GM23338 (cell line): ENCODE measurements around the gene NAB2. TPM values are rescaled to one million over a fixed set of nuclear protein-coding genes. Genes with fewer than 3 reads are reported as not detected.

ENCODE experiments used
- ATAC-seq: fragments of 200-7000 bp; cut with Tn5 transposase; 3 replicates; pipeline ENCODE4 v1.9.1; 2020
- DNase-seq: peaks from one replicate; pipeline ENCODE4 v3.0.0-alpha.2; 2015; ENCODE audit warnings: low spot score
- H2AFZ ChIP-seq: fragments of 200-600 bp; sonication (generic); 2 replicates; pipeline ENCODE4 v1.8.0; 2016; ENCODE audit warnings: antibody characterized with exemption, mild to moderate bottlenecking, moderate library complexity
- H3F3A ChIP-seq: fragments of 200-600 bp; sonication (generic); replicated peaks from 2 replicates; pipeline ENCODE4 v1.8.0; 2017; ENCODE audit warnings: antibody characterized with exemption, mixed run types, low read depth
- H3K27ac ChIP-seq: fragments of 200-600 bp; sonication (generic); 2 replicates; pipeline ENCODE4 v1.6.1; 2016; ENCODE audit warnings: low read depth
- H3K27me3 ChIP-seq: fragments of 200-600 bp; sonication (generic); 2 replicates; pipeline ENCODE4 v1.8.0; 2016; ENCODE audit warnings: mild to moderate bottlenecking, mixed run types, moderate library complexity; ENCODE audit not compliant: insufficient read depth
- H3K36me3 ChIP-seq: fragments of 200-600 bp; sonication (generic); 2 replicates; pipeline ENCODE4 v1.8.0; 2016; ENCODE audit warnings: mild to moderate bottlenecking; ENCODE audit not compliant: insufficient read depth
- H3K4me1 ChIP-seq: fragments of 200-600 bp; sonication (generic); 2 replicates; pipeline ENCODE4 v1.8.0; 2016; ENCODE audit warnings: mild to moderate bottlenecking, moderate library complexity; ENCODE audit not compliant: insufficient read depth
- H3K4me2 ChIP-seq: fragments of 200-600 bp; sonication (generic); 2 replicates; pipeline ENCODE4 v1.7.1; 2017; ENCODE audit warnings: mixed run types
- H3K4me3 ChIP-seq: fragments of 200-600 bp; sonication (generic); 2 replicates; pipeline ENCODE4 v1.6.1; 2016; ENCODE audit warnings: mixed run types
- H3K79me2 ChIP-seq: fragments of 200-600 bp; sonication (generic); replicated peaks from 2 replicates; pipeline ENCODE4 v1.8.0; 2017; ENCODE audit warnings: mild to moderate bottlenecking; ENCODE audit not compliant: insufficient read depth
- H3K9me2 ChIP-seq: fragments of 200-600 bp; sonication (generic); 2 replicates; pipeline ENCODE4 v1.8.0; 2017; ENCODE audit not compliant: insufficient read depth
- H4K20me1 ChIP-seq: fragments of 200-600 bp; sonication (generic); replicated peaks from 2 replicates; pipeline ENCODE4 v1.8.0; 2017; ENCODE audit warnings: mild to moderate bottlenecking; ENCODE audit not compliant: insufficient read depth
- H3K27ac Mint-ChIP-seq: 2 replicates; pipeline ENCODE4 v1.8.0; 2020; ENCODE audit warnings: inconsistent platforms, mild to moderate bottlenecking, moderate library complexity, mixed read lengths
- H3K27me3 Mint-ChIP-seq: 3 replicates; pipeline ENCODE4 v1.8.0; 2022; ENCODE audit warnings: low read depth, mild to moderate bottlenecking, moderate library complexity, mixed read lengths, inconsistent platforms; ENCODE audit not compliant: insufficient read depth, poor library complexity
- H3K36me3 Mint-ChIP-seq: 3 replicates; pipeline ENCODE4 v1.8.0; 2021; ENCODE audit warnings: low read depth, mild to moderate bottlenecking, inconsistent platforms, moderate library complexity, mixed read lengths
- H3K4me1 Mint-ChIP-seq: 3 replicates; pipeline ENCODE4 v1.8.0; 2020; ENCODE audit warnings: mild to moderate bottlenecking, inconsistent platforms, mixed read lengths
- H3K4me3 Mint-ChIP-seq: 3 replicates; pipeline ENCODE4 v1.8.0; 2021; ENCODE audit warnings: moderate library complexity, mild to moderate bottlenecking, inconsistent platforms, mixed read lengths
- H3K9me3 Mint-ChIP-seq: 3 replicates; pipeline ENCODE4 v1.8.0; 2020; ENCODE audit warnings: moderate library complexity, mild to moderate bottlenecking, inconsistent platforms, mixed read lengths
- CREB1 ChIP-seq: fragments of 250-450 bp; sonication (Bioruptor Pico); IDR thresholded peaks from 2 replicates; pipeline ENCODE4 v1.5.0; 2020; ENCODE audit warnings: low read depth, mild to moderate bottlenecking, moderate library complexity
- CTCF ChIP-seq, 2 experiments: fragments of 200-600 bp in 1 of 2; sonication (generic) in 1 of 2; conservative IDR thresholded peaks; 2 replicates each; pipeline versions ENCODE4 v1.5.1 to v1.6.1; 2016 to 2017; ENCODE audit warnings: antibody characterized with exemption in 2 of 2, low read depth in 2 of 2, mild to moderate bottlenecking in 2 of 2, moderate library complexity in 1 of 2
- ETS1 ChIP-seq: IDR thresholded peaks from 2 replicates; pipeline ENCODE4 v1.6.1; 2016; ENCODE audit warnings: antibody characterized with exemption
- EZH2 ChIP-seq: fragments of 200-600 bp; sonication (generic); IDR thresholded peaks from one replicate; pipeline ENCODE4 v1.8.0; 2017; ENCODE audit warnings: antibody characterized with exemption, mild to moderate bottlenecking, low read depth; ENCODE audit not compliant: unreplicated experiment
- EZH2phosphoT487 ChIP-seq: fragments of 200-600 bp; sonication (generic); IDR thresholded peaks from one replicate; pipeline ENCODE4 v1.8.1; 2018; ENCODE audit warnings: antibody characterized with exemption; ENCODE audit not compliant: unreplicated experiment
- JUNB ChIP-seq: IDR thresholded peaks from one replicate; pipeline ENCODE4 v1.6.1; 2016; ENCODE audit warnings: antibody characterized with exemption; ENCODE audit not compliant: unreplicated experiment
- NANOG ChIP-seq: IDR thresholded peaks from 2 replicates; pipeline ENCODE4 v1.6.1; 2016; ENCODE audit warnings: antibody characterized with exemption, borderline replicate concordance
- POLR2AphosphoS5 ChIP-seq: IDR thresholded peaks from 2 replicates; pipeline ENCODE4 v1.6.1; 2016; ENCODE audit warnings: antibody characterized with exemption, low read depth
- polyA plus RNA-seq: library from polyadenylated mRNA; unstranded; fragments of >200 nt; fragmentation: Nextera tagmentation; extraction: Ambion mirVana; gene quantifications from 2 replicates; pipeline ENCODE4 v1.2.1, GENCODE V29; 2016
- total RNA-seq: library from RNA; depleted of rRNA; stranded (reverse); fragments of >200 nt; shearing (Covaris generic); gene quantifications from 2 replicates; pipeline ENCODE4 v1.2.3, GENCODE V29; 2014

NAB2 gene
- total and polyA plus RNA-seq, 2 experiments from 2014 or later, result 6.5 to 19.8 TPM

- TF ChIP-seq CTCF (conservative IDR thresholded peaks at IDR 0.05; ENCODE audit: low read depth in 2 of 2) (no peak), CREB1 (CRISPR knock-in tag) (peak; percentile 35; the same call in 1 of the 2 replicates)
Observed at GRCh38 chr12:57087691-57088353, 1.1 kb upstream of the NAB2 start (continued).

- H3K79me2 ChIP-seq, result peaks cover 8% of the 10 kb centered on the region; the same call in 1 of the 2 replicates
- peak; percentile 49 for DNase-seq
- peak overlapping the region; percentile 88 for H3K4me3 ChIP-seq
- Mint-ChIP-seq H3K4me1 (peaks cover 52% of the 10 kb centered on the region), H3K36me3 (peaks cover 34% of the 10 kb centered on the region), H3K27me3 (peaks cover 32% of the 10 kb centered on the region), H3K4me3 (peak overlapping the region; percentile 93), H3K9me3 (no peaks in the 10 kb centered on the region), H3K27ac (peak overlapping the region; percentile 37; the same call in 1 of the 2 replicates)
- H3K27ac ChIP-seq, result no peak overlapping the region
- no peak overlapping the region for H2AFZ ChIP-seq
- no peaks in the 10 kb centered on the region; the same call in 1 of the 2 replicates for H4K20me1 ChIP-seq
- H3K9me2 ChIP-seq, result no peaks in the 10 kb centered on the region
- H3K4me2 ChIP-seq, result peak overlapping the region; percentile 96
- no peaks in the 10 kb centered on the region for H3K27me3 ChIP-seq
- H3K4me1 ChIP-seq, result peaks cover 26% of the 10 kb centered on the region
- peaks cover 17% of the 10 kb centered on the region for H3F3A ChIP-seq
- peak; percentile 0; the same call in 2 of the 3 replicates for ATAC-seq
- H3K36me3 ChIP-seq, result no peaks in the 10 kb centered on the region
- TF ChIP-seq ETS1, result no peak
- no peak for TF ChIP-seq EZH2
- TF ChIP-seq EZH2phosphoT487, result no peak
- no peak for TF ChIP-seq POLR2AphosphoS5
Observed at GRCh38 chr12:57089271-57090245, 644 bp downstream of the NAB2 start.

GRCh38 chr12:57090490-57090889 is 1.6 kb downstream of the NAB2 start:
- Histone ChIP-seq H3K27ac (no peak overlapping the region), H3F3A (peaks cover 19% of the 10 kb centered on the region), H3K27me3 (no peaks in the 10 kb centered on the region), H2AFZ (no peak overlapping the region), H3K79me2 (peaks cover 8% of the 10 kb centered on the region; the same call in 1 of the 2 replicates), H3K9me2 (no peaks in the 10 kb centered on the region), H3K4me2 (0 out of 2 replicates have a peak overlapping the region, but pooled peaks have one; percentile 96), H3K36me3 (no peaks in the 10 kb centered on the region), H3K4me3 (peak overlapping the region; percentile 88), H4K20me1 (no peaks in the 10 kb centered on the region; the same call in 1 of the 2 replicates), H3K4me1 (peaks cover 31% of the 10 kb centered on the region)
- Mint-ChIP-seq H3K9me3 (no peaks in the 10 kb centered on the region), H3K27me3 (peaks cover 37% of the 10 kb centered on the region), H3K4me1 (peaks cover 56% of the 10 kb centered on the region), H3K36me3 (peaks cover 44% of the 10 kb centered on the region), H3K27ac (no peak overlapping the region), H3K4me3 (peak overlapping the region; percentile 93)
- no peak for ATAC-seq
- DNase-seq, result no peak
- no peak for TF ChIP-seq NANOG
- TF ChIP-seq JUNB, result no peak
- no peak for TF ChIP-seq EZH2phosphoT487
- no peak for TF ChIP-seq POLR2AphosphoS5
